ENCODE measurements around the gene SARS1. TPM values are rescaled to one million over a fixed set of nuclear protein-coding genes. Genes with fewer than 3 reads are reported as not detected.

The SARS1 gene
- total and polyA plus RNA-seq, 2 experiments from 2014 or later = 353 to 365 TPM

DNA sequence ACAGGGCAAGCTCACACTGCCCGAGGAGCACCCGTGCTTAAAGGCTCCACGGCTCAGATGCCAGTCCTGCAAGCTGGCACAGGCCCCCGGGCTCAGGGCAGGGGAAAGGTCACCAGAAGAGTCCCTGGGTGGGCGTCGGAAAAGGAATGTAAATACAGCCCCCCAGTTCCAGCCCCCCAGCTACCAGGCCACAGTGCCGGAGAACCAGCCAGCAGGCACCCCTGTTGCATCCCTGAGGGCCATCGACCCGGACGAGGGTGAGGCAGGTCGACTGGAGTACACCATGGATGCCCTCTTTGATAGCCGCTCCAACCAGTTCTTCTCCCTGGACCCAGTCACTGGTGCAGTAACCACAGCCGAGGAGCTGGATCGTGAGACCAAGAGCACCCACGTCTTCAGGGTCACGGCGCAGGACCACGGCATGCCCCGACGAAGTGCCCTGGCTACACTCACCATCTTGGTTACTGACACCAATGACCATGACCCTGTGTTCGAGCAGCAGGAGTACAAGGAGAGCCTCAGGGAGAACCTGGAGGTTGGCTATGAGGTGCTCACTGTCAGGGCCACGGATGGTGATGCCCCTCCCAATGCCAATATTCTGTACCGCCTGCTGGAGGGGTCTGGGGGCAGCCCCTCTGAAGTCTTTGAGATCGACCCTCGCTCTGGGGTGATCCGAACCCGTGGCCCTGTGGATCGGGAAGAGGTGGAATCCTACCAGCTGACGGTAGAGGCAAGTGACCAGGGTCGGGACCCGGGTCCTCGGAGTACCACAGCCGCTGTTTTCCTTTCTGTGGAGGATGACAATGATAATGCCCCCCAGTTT lies 36.9 kb downstream of the SARS1 start:
- H4K20me1 ChIP-seq (ENCODE audit: insufficient read depth) = no peaks in the 10 kb centered on the region
- in situ Hi-C loops (cut with MboI) = no loop called here
- H2AFZ ChIP-seq = no peak overlapping the region
- no peaks in the 10 kb centered on the region for H3F3A ChIP-seq (ENCODE audit: insufficient read depth)
- H3K9me2 ChIP-seq (ENCODE audit: insufficient read depth) = no peaks in the 10 kb centered on the region
- H3K27me3 ChIP-seq (replicated peaks; ENCODE audit: insufficient read depth) = no peaks in the 10 kb centered on the region
- DNase-seq = no peak
- H3K27ac ChIP-seq = no peak overlapping the region
- no peak overlapping the region for H3K4me2 ChIP-seq (ENCODE audit: unreplicated experiment)
- no peak for TF ChIP-seq EZH2phosphoT487 (IDR thresholded peaks at IDR 0.05; ENCODE audit: insufficient read depth, low read depth)
- no peak for TF ChIP-seq EZH2 (IDR thresholded peaks at IDR 0.05; ENCODE audit: insufficient read depth, poor library complexity, severe bottlenecking)
- 77 to 81% methylated on average over 33 of the region's 33 CpGs for WGBS, 2 experiments (ENCODE audit: low coverage in 1 of 2, low lambda C conversion rate in 2 of 2, missing lambda C conversion rate in 2 of 2)
- no peak overlapping the region for H3K4me3 ChIP-seq
- no peaks in the 10 kb centered on the region for H3K79me2 ChIP-seq (ENCODE audit: insufficient read depth)
- H3K9me3 ChIP-seq (ENCODE audit: low read depth) = no peaks in the 10 kb centered on the region
- H3K4me1 ChIP-seq (ENCODE audit: insufficient read depth) = no peaks in the 10 kb centered on the region; the same call in 1 of the 2 replicates
- H3K36me3 ChIP-seq (ENCODE audit: low read depth) = no peaks in the 10 kb centered on the region
- H3K9ac ChIP-seq = no peak overlapping the region

GRCh38 chr1:109251277-109252166 lies 37.8 kb downstream of the SARS1 start:
- Histone ChIP-seq H3K9me3 (ENCODE audit: low read depth) (no peaks in the 10 kb centered on the region), H3K36me3 (ENCODE audit: low read depth) (no peaks in the 10 kb centered on the region), H3K9ac (no peak overlapping the region), H3K4me3 (no peak overlapping the region), H2AFZ (no peak overlapping the region), H3K27ac (no peak overlapping the region), H3K27me3 (replicated peaks; ENCODE audit: insufficient read depth) (no peaks in the 10 kb centered on the region), H4K20me1 (ENCODE audit: insufficient read depth) (no peaks in the 10 kb centered on the region), H3K79me2 (ENCODE audit: insufficient read depth) (no peaks in the 10 kb centered on the region), H3K9me2 (ENCODE audit: insufficient read depth) (no peaks in the 10 kb centered on the region), H3K4me2 (ENCODE audit: unreplicated experiment) (no peak overlapping the region), H3F3A (ENCODE audit: insufficient read depth) (no peaks in the 10 kb centered on the region), H3K4me1 (ENCODE audit: insufficient read depth) (no peaks in the 10 kb centered on the region; the same call in 1 of the 2 replicates)
- no peak for DNase-seq
- no peak for TF ChIP-seq EZH2phosphoT487 (IDR thresholded peaks at IDR 0.05; ENCODE audit: insufficient read depth, low read depth)
- no peak for TF ChIP-seq EZH2 (IDR thresholded peaks at IDR 0.05; ENCODE audit: insufficient read depth, poor library complexity, severe bottlenecking)
- in situ Hi-C loops (cut with MboI) = no loop called here
- 91 to 92% methylated on average over 32 of the region's 32 CpGs for WGBS, 2 experiments (ENCODE audit: low coverage in 1 of 2, low lambda C conversion rate in 2 of 2, missing lambda C conversion rate in 2 of 2)

GRCh38 chr1:109252167-109252892 lies 38.6 kb downstream of the SARS1 start:
- TF ChIP-seq EZH2 (IDR thresholded peaks at IDR 0.05; ENCODE audit: insufficient read depth, poor library complexity, severe bottlenecking) = no peak
- TF ChIP-seq EZH2phosphoT487 (IDR thresholded peaks at IDR 0.05; ENCODE audit: insufficient read depth, low read depth) = no peak
- Histone ChIP-seq H2AFZ (no peak overlapping the region), H3K36me3 (ENCODE audit: low read depth) (no peaks in the 10 kb centered on the region), H3K9ac (no peak overlapping the region), H3F3A (ENCODE audit: insufficient read depth) (no peaks in the 10 kb centered on the region), H3K79me2 (ENCODE audit: insufficient read depth) (no peaks in the 10 kb centered on the region), H3K27me3 (replicated peaks; ENCODE audit: insufficient read depth) (no peaks in the 10 kb centered on the region), H3K4me3 (no peak overlapping the region), H3K27ac (no peak overlapping the region), H4K20me1 (ENCODE audit: insufficient read depth) (no peaks in the 10 kb centered on the region), H3K9me2 (ENCODE audit: insufficient read depth) (no peaks in the 10 kb centered on the region), H3K9me3 (ENCODE audit: low read depth) (no peaks in the 10 kb centered on the region), H3K4me2 (ENCODE audit: unreplicated experiment) (no peak overlapping the region), H3K4me1 (ENCODE audit: insufficient read depth) (no peaks in the 10 kb centered on the region; the same call in 1 of the 2 replicates)
- WGBS, 2 experiments (ENCODE audit: low coverage in 1 of 2, low lambda C conversion rate in 2 of 2, missing lambda C conversion rate in 2 of 2) = 89% methylated on average over 31 of the region's 31 CpGs
- no peak for DNase-seq
- in situ Hi-C loops (cut with MboI) = no loop called here
